WTC11 (cell line): Measurements from ENCODE around the gene MIEF2. TPM values are rescaled to one million over a fixed set of nuclear protein-coding genes. Genes with fewer than 3 reads are reported as not detected.
A peak's percentile ranks its signal among the peaks of the same experiment; 100 is the strongest.

ENCODE experiments used
- ATAC-seq: fragments of 200-7000 bp; cut with Tn5 transposase; 2 replicates; pipeline ENCODE4 v1.10.0; 2021; ENCODE audit warnings: mild to moderate bottlenecking, moderate library complexity
- CTCF ChIA-PET: fragments of 300-600 bp; sonication (Branson Sonifier 250); formaldehyde crosslinking; loops from one replicate; lab custom pipeline; 2021; ENCODE audit warnings: antibody characterized with exemption; lab: Charles Lee
- POLR2A ChIA-PET: fragments of 350-600 bp; sonication (Branson Sonifier 250); formaldehyde crosslinking; loops from one replicate; lab custom pipeline; 2021; ENCODE audit warnings: antibody characterized with exemption; lab: Charles Lee
- DNase-seq: peaks from one replicate; pipeline ENCODE4 v3.0.0; 2021; ENCODE audit warnings: low spot score
- H3K27ac Mint-ChIP-seq: 2 replicates; pipeline ENCODE4 v1.8.0; 2021; ENCODE audit warnings: mixed read lengths
- H3K27me3 Mint-ChIP-seq: 2 replicates; pipeline ENCODE4 v1.8.0; 2021; ENCODE audit warnings: low read depth, mild to moderate bottlenecking, moderate library complexity, mixed read lengths
- H3K36me3 Mint-ChIP-seq: 2 replicates; pipeline ENCODE4 v1.8.0; 2021; ENCODE audit warnings: mixed read lengths
- H3K4me1 Mint-ChIP-seq: 2 replicates; pipeline ENCODE4 v1.8.0; 2022; ENCODE audit warnings: mixed read lengths
- H3K4me3 Mint-ChIP-seq: 2 replicates; pipeline ENCODE4 v1.8.0; 2021; ENCODE audit warnings: mild to moderate bottlenecking, moderate library complexity, mixed read lengths
- H3K9me3 Mint-ChIP-seq: 2 replicates; pipeline ENCODE4 v1.8.0; 2021; ENCODE audit warnings: mixed read lengths
- ATF3 ChIP-seq: sonication (generic); formaldehyde crosslinking; conservative IDR thresholded peaks from 2 replicates; pipeline ENCODE4 v1.8.1; 2022; ENCODE audit warnings: mild to moderate bottlenecking, missing genetic modification reagents
- CREB1 ChIP-seq: sonication (generic); formaldehyde crosslinking; IDR thresholded peaks from 2 replicates; pipeline ENCODE4 v1.8.0; 2023; ENCODE audit warnings: mild to moderate bottlenecking, missing genetic modification reagents
- CREM ChIP-seq: sonication (generic); formaldehyde crosslinking; IDR thresholded peaks from 2 replicates; pipeline ENCODE4 v1.8.1; 2022; ENCODE audit warnings: mild to moderate bottlenecking, missing genetic modification reagents, moderate library complexity
- EMX1 ChIP-seq: fragments of 250-450 bp; sonication (Bioruptor Pico); IDR thresholded peaks from 2 replicates; pipeline ENCODE4 v1.8.0; 2021; ENCODE audit warnings: mild to moderate bottlenecking
- ESRRA ChIP-seq: sonication (generic); formaldehyde crosslinking; IDR thresholded peaks from 2 replicates; pipeline ENCODE4 v1.8.1; 2022; ENCODE audit warnings: mild to moderate bottlenecking, missing genetic modification reagents, borderline replicate concordance
- FOXJ3 ChIP-seq: sonication (generic); formaldehyde crosslinking; IDR thresholded peaks from 2 replicates; pipeline ENCODE4 v1.9.0; 2021; ENCODE audit warnings: missing genetic modification reagents, mild to moderate bottlenecking, borderline replicate concordance
- FOXK1 ChIP-seq: sonication (generic); formaldehyde crosslinking; IDR thresholded peaks from 2 replicates; pipeline ENCODE4 v1.8.0; 2022; ENCODE audit warnings: mild to moderate bottlenecking, moderate library complexity, missing genetic modification reagents
- FOXP1 ChIP-seq: sonication (generic); formaldehyde crosslinking; IDR thresholded peaks from 2 replicates; pipeline ENCODE4 v1.8.0; 2022; ENCODE audit warnings: missing genetic modification reagents, mild to moderate bottlenecking, moderate library complexity, borderline replicate concordance
- GABPB1 ChIP-seq: sonication (generic); formaldehyde crosslinking; IDR thresholded peaks from 2 replicates; pipeline ENCODE4 v1.8.1; 2023; ENCODE audit warnings: mild to moderate bottlenecking, missing genetic modification reagents
- GRHL2 ChIP-seq: fragments of 250-450 bp; sonication (Bioruptor Pico); IDR thresholded peaks from 2 replicates; pipeline ENCODE4 v1.8.0; 2022; ENCODE audit warnings: mild to moderate bottlenecking, moderate library complexity; ENCODE audit not compliant: insufficient replicate concordance, severe bottlenecking
- JAZF1 ChIP-seq: fragments of 250-450 bp; sonication (Bioruptor Pico); IDR thresholded peaks from 2 replicates; pipeline ENCODE4 v1.9.0; 2021; ENCODE audit warnings: moderate library complexity, mild to moderate bottlenecking, inconsistent platforms
- JUN ChIP-seq: sonication (generic); formaldehyde crosslinking; IDR thresholded peaks from 2 replicates; pipeline ENCODE4 v1.8.0; 2023; ENCODE audit warnings: mild to moderate bottlenecking, missing genetic modification reagents
- KAT7 ChIP-seq: sonication (generic); formaldehyde crosslinking; IDR thresholded peaks from 2 replicates; pipeline ENCODE4 v1.8.1; 2023; ENCODE audit warnings: missing genetic modification reagents, mild to moderate bottlenecking, borderline replicate concordance
- MAX ChIP-seq: sonication (generic); formaldehyde crosslinking; IDR thresholded peaks from 2 replicates; pipeline ENCODE4 v1.8.0; 2022; ENCODE audit warnings: mild to moderate bottlenecking, missing genetic modification reagents
- MXD4 ChIP-seq: fragments of 250-450 bp; sonication (Bioruptor Pico); IDR thresholded peaks from 2 replicates; pipeline ENCODE4 v1.8.0; 2021; ENCODE audit warnings: mild to moderate bottlenecking, moderate library complexity, borderline replicate concordance
- NFYB ChIP-seq: sonication (generic); formaldehyde crosslinking; conservative IDR thresholded peaks from 2 replicates; pipeline ENCODE4 v1.8.0; 2022; ENCODE audit warnings: low read depth, missing genetic modification reagents
- NR1H2 ChIP-seq: sonication (generic); formaldehyde crosslinking; IDR thresholded peaks from 2 replicates; pipeline ENCODE4 v1.9.0; 2021; ENCODE audit warnings: mild to moderate bottlenecking, moderate library complexity, missing genetic modification reagents
- NR2C2 ChIP-seq: sonication (generic); formaldehyde crosslinking; IDR thresholded peaks from 2 replicates; pipeline ENCODE4 v1.8.0; 2022; ENCODE audit warnings: mild to moderate bottlenecking, missing genetic modification reagents
- RELA ChIP-seq: sonication (generic); formaldehyde crosslinking; IDR thresholded peaks from 2 replicates; pipeline ENCODE4 v1.8.1; 2022; ENCODE audit warnings: missing genetic modification reagents, mild to moderate bottlenecking, borderline replicate concordance
- TCF7 ChIP-seq: sonication (generic); formaldehyde crosslinking; IDR thresholded peaks from 2 replicates; pipeline ENCODE4 v1.8.0; 2022; ENCODE audit warnings: mild to moderate bottlenecking, low read depth, missing genetic modification reagents, moderate library complexity
- TEAD1 ChIP-seq: sonication (generic); formaldehyde crosslinking; IDR thresholded peaks from 2 replicates; pipeline ENCODE4 v1.8.0; 2022; ENCODE audit warnings: mild to moderate bottlenecking, missing genetic modification reagents
- TP53 ChIP-seq: sonication (generic); formaldehyde crosslinking; IDR thresholded peaks from 2 replicates; pipeline ENCODE4 v1.8.1; 2023; ENCODE audit warnings: mild to moderate bottlenecking, missing genetic modification reagents
- ZBTB21 ChIP-seq: sonication (generic); formaldehyde crosslinking; IDR thresholded peaks from 2 replicates; pipeline ENCODE4 v1.8.1; 2023; ENCODE audit warnings: mild to moderate bottlenecking, missing genetic modification reagents, borderline replicate concordance
- ZMAT4 ChIP-seq: fragments of 250-450 bp; sonication (Bioruptor Pico); IDR thresholded peaks from 2 replicates; pipeline ENCODE4 v1.9.0; 2021; ENCODE audit warnings: mild to moderate bottlenecking
- ZNF121 ChIP-seq: sonication (generic); formaldehyde crosslinking; IDR thresholded peaks from 2 replicates; pipeline ENCODE4 v1.8.0; 2023; ENCODE audit warnings: missing genetic modification reagents
- ZNF219 ChIP-seq: sonication (generic); formaldehyde crosslinking; IDR thresholded peaks from 2 replicates; pipeline ENCODE4 v1.8.0; 2023; ENCODE audit warnings: missing genetic modification reagents, mild to moderate bottlenecking, borderline replicate concordance
- ZNF232 ChIP-seq: sonication (generic); formaldehyde crosslinking; IDR thresholded peaks from 2 replicates; pipeline ENCODE4 v1.8.0; 2022; ENCODE audit warnings: mild to moderate bottlenecking, missing genetic modification reagents
- ZNF281 ChIP-seq: sonication (generic); formaldehyde crosslinking; IDR thresholded peaks from 2 replicates; pipeline ENCODE4 v1.8.0; 2023; ENCODE audit warnings: mild to moderate bottlenecking, missing genetic modification reagents
- ZNF423 ChIP-seq: fragments of 250-450 bp; sonication (Bioruptor Pico); IDR thresholded peaks from 2 replicates; pipeline ENCODE4 v2.1.2; 2022; ENCODE audit warnings: mild to moderate bottlenecking, moderate library complexity
- ZNF425 ChIP-seq: fragments of 250-450 bp; sonication (Bioruptor Pico); conservative IDR thresholded peaks from 2 replicates; pipeline ENCODE4 v1.9.0; 2021; ENCODE audit warnings: mild to moderate bottlenecking
- total RNA-seq: library from RNA; stranded (reverse); gene quantifications from 3 replicates; pipeline ENCODE4 v1.2.3, GENCODE V29; 2021

MIEF2 gene
- total RNA-seq, 1 experiment from 2014 or later, result 18.8 TPM

- TF ChIP-seq GRHL2 (CRISPR knock-in tag), result no peak
- TF ChIP-seq MXD4, result no peak
- no peak for TF ChIP-seq EMX1 (CRISPR knock-in tag)
- TF ChIP-seq FOXK1, result no peak
- TF ChIP-seq ZNF219, result no peak
- TF ChIP-seq TEAD1 (CRISPR knock-in tag), result no peak
- TF ChIP-seq CREM (CRISPR knock-in tag), result no peak
- TF ChIP-seq ATF3 (CRISPR knock-in tag), result no peak
- TF ChIP-seq NR2C2 (CRISPR knock-in tag), result no peak
- no peak for TF ChIP-seq FOXJ3 (CRISPR knock-in tag)
- TF ChIP-seq TCF7 (CRISPR knock-in tag), result no peak
- no peak for TF ChIP-seq ZMAT4 (CRISPR knock-in tag)
- no peak for TF ChIP-seq NFYB
- TF ChIP-seq ZBTB21 (CRISPR knock-in tag), result no peak
- TF ChIP-seq ZNF423 (CRISPR knock-in tag), result no peak
These were observed 34.0 kb upstream of the MIEF2 start (continued) for GRCh38 chr17:18226284-18226945.

- Mint-ChIP-seq H3K4me3 (no peak overlapping the region), H3K9me3 (no peaks in the 10 kb centered on the region), H3K4me1 (peaks cover 23% of the 10 kb centered on the region), H3K36me3 (no peaks in the 10 kb centered on the region), H3K27ac (peak overlapping the region; percentile 82)
- ChIA-PET CTCF (no interaction called here), POLR2A (no interaction called here)
- ATAC-seq (no peak), DNase-seq (no peak)
- TF ChIP-seq GABPB1 (CRISPR knock-in tag) (no peak), ESRRA (CRISPR knock-in tag) (no peak), FOXK1 (no peak), CREB1 (CRISPR knock-in tag) (no peak), KAT7 (no peak), FOXP1 (no peak), RELA (CRISPR knock-in tag) (no peak), ZNF232 (no peak), TP53 (CRISPR knock-in tag) (no peak), FOXJ3 (CRISPR knock-in tag) (no peak), ZNF281 (CRISPR knock-in tag) (no peak), ZNF121 (CRISPR knock-in tag) (no peak), ZNF423 (CRISPR knock-in tag) (no peak), ZNF425 (no peak), NR1H2 (CRISPR knock-in tag) (no peak), JUN (CRISPR knock-in tag) (no peak), MAX (CRISPR knock-in tag) (no peak), JAZF1 (no peak)
- TF ChIP-seq, all 79 proteins: peak for 0
- H3K27me3 Mint-ChIP-seq, result no peaks in the 10 kb centered on the region
These were observed 32.8 kb upstream of the MIEF2 start for GRCh38 chr17:18227635-18228034.
